HL-60/S4 treated with phorbol 12-myristate 13-acetate at 8.2 ng/mL for 4 days and 3 days (cell line): ENCODE data around the gene SGMS2.

ENCODE experiments used
- in situ Hi-C: fragments of 300-500 bp; cut with MboI; formaldehyde crosslinking; loops from 2 replicates; pipeline ENCODE4 v1.15.0; 2022; ENCODE audit warnings: low sequenced_read_pairs

SGMS2 gene

GRCh38 chr4:107828315-107829090, 3.8 kb downstream of the SGMS2 start:
- in situ Hi-C loops: no loop called here

GRCh38 chr4:107831140-107831539, 6.4 kb downstream of the SGMS2 start:
- in situ Hi-C loops: no loop called here

- in situ Hi-C loops: no loop called here
These were observed 7.6 kb downstream of the SGMS2 start for GRCh38 chr4:107832275-107832807.

GRCh38 chr4:107834241-107834794, 9.6 kb downstream of the SGMS2 start:
- in situ Hi-C loops: no loop called here

GRCh38 chr4:107835406-107835805, 10.7 kb downstream of the SGMS2 start:
- in situ Hi-C loops: no loop called here

- in situ Hi-C loops: no loop called here
These were observed 12.6 kb downstream of the SGMS2 start for GRCh38 chr4:107837317-107837716.

- in situ Hi-C loops: no loop called here
These were observed 13.3 kb downstream of the SGMS2 start for GRCh38 chr4:107837776-107838618.

- in situ Hi-C loops: no loop called here
These were observed 14.3 kb downstream of the SGMS2 start for GRCh38 chr4:107838861-107839565.

GRCh38 chr4:107843391-107843790, 18.7 kb downstream of the SGMS2 start:
- in situ Hi-C loops: no loop called here

- in situ Hi-C loops: no loop called here
These were observed 20.9 kb downstream of the SGMS2 start for GRCh38 chr4:107845681-107846080.

- in situ Hi-C loops: no loop called here
These were observed 25.7 kb downstream of the SGMS2 start for GRCh38 chr4:107850438-107850837.

- in situ Hi-C loops: no loop called here
These were observed 29.0 kb downstream of the SGMS2 start for GRCh38 chr4:107853444-107854355.

- in situ Hi-C loops: no loop called here
These were observed 29.8 kb downstream of the SGMS2 start for GRCh38 chr4:107854356-107855022.

GRCh38 chr4:107855723-107856122, 31.0 kb downstream of the SGMS2 start:
- in situ Hi-C loops: no loop called here

GRCh38 chr4:107856901-107857300, 32.2 kb downstream of the SGMS2 start:
- in situ Hi-C loops: no loop called here

- in situ Hi-C loops: no loop called here
These were observed 33.0 kb downstream of the SGMS2 start for GRCh38 chr4:107857741-107858140.

GRCh38 chr4:107858158-107858742, 33.5 kb downstream of the SGMS2 start:
- in situ Hi-C loops: no loop called here

GRCh38 chr4:107862658-107863057, 37.9 kb downstream of the SGMS2 start:
- in situ Hi-C loops: no loop called here

- in situ Hi-C loops: no loop called here
These were observed 38.7 kb downstream of the SGMS2 start for GRCh38 chr4:107863416-107863815.
